SK-N-DZ (cell line): ENCODE measurements around the gene POMC.
"Not testable (repeated sequence)": the region's sequence is repeated elsewhere in the genome, so short reads cannot be mapped to it uniquely, and the experiment has no call there.

Experiments used
- DNase-seq: peaks from one replicate; pipeline ENCODE4 v3.0.0-alpha.2; 2015; ENCODE audit warnings: low spot score

The POMC gene

GRCh38 chr2:25176541-25177181 is 8.3 kb upstream of the POMC start:
- DNase-seq, result no peak

DNA sequence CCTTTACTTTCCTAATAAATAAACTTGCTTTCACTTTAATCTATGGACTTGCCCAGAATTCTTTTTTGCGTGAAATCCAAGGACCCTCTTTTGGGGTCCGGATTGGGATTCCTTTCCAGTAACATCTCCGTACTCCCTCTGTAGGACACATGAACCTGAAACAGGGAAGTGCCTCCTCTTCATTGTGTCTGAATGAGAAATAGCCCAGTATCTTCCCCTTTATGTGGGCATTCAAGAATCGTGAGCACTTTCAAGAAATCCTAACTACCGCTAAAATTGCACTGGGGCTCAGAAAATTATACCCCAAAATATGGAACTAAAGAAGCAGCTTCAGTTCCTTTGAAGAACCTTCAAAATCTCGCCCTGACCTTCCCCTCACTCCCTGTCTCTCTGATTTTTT is 7.8 kb upstream of the POMC start:
- no peak for DNase-seq

GRCh38 chr2:25174192-25174861 is 5.9 kb upstream of the POMC start:
- no peak for DNase-seq

GRCh38 chr2:25173719-25174118 is 5.3 kb upstream of the POMC start:
- DNase-seq, result no peak

DNA sequence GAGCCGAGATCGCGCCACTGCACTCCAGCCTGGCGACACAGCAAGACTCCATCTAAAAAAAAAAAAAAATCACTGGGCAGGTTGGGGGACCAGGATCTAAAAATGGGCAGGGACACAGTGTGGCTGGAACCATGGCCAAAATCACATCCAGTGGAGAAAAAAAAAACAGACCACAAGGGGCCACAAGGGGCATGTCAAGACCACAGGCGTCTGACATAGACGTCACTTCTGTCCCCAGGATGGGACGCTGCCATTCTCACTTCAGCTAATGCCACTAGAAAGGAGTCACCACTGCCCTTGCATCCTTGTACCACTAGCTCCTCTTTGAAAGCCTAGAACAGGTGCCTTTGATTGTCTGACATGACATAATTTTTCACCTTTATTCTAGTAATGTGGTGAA is 2.5 kb upstream of the POMC start:
- no peak for DNase-seq

DNA sequence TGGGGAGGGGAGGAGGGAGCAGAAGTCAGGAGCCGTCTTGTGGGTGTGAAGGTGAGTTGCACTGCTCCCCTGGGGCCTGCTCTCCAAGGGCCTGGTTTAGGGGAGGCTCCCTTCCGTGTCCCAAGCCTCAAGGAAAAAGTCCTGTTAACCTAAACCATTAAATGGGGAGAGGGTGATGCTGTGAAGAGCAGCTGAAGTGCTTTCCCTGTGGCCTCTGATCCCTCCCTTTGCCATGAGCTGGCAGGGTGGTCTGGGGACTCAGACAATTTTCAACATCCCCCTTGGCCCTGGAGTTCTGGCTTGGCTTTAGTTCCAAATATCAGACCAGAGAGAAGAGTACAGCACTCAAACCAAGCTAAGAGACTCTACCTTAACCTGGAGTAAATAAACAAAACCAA is 692 bp upstream of the POMC start:
- DNase-seq, result no peak

- DNase-seq, result peak; percentile 51
These were observed 2.1 kb downstream of the POMC start for GRCh38 chr2:25165992-25166875.

DNA sequence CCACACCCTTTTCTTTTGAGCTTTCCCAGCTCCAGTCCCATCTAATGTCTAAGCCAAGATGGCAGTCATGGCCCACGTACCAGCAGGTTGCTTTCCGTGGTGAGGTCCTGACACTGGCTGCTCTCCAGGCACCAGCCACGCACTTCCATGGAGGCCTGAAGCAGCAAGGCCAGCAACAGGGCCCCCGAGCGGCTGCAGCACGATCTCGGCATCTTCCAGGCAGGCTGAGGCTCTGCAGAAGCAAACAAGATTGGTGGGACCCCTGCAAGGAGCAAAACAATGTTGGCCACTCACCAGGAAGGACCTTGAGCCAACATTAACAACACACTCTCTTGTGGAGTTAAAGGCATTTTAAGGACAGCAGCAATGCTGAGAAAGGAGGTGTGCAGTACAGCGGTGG is 3.8 kb downstream of the POMC start:
- DNase-seq, result no peak

- not testable (repeated sequence) for DNase-seq
These were observed 6.3 kb downstream of the POMC start for GRCh38 chr2:25162061-25162460.

DNA sequence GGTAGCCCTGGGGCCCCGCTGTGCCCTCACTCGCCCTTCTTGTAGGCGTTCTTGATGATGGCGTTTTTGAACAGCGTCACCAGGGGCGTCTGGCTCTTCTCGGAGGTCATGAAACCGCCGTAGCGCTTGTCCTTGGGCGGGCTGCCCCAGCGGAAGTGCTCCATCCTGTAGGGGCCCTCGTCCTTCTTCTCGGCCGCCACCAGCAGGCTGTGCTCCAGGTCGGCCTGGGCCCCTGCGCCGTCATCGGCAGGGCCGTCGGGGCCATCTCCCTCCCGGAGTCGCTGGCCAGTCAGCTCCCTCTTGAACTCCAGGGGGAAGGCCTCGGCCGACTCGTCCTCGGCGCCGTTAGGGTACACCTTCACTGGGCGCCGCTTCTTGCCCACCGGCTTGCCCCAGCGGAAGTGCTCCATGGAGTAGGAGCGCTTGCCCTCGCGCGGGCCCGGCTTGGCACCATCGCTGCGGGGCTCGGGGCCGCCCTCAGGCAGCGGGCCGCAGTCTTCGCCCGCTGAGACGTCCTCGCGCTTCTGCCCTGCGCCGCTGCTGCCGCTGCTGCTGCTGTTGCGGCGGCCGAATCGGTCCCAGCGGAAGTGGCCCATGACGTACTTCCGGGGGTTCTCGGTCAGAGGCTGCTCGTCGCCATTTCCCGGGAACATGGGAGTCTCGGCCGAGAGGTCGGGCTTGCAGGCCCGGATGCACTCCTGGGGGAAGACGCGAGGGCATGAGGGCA is 7.2 kb downstream of the POMC start:
- no peak for DNase-seq

DNA sequence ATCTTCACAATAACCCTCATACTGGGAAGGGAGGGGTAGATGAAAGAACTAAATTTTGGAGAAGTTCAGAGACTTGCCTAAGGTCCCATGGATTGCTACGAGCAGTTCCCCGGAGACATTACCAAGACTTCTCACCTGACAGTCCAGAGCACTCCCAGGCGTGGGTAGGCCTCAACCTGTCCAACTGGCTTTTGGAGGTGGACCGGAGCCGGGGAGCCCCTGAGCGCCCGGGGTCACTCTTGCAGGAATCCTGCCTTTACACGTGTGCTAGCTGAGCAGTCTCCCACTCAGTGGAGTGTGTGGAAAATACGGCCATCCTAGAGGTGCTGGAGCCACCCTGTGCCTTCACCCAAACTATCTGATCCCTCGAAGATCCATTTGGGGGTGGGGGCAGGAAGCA is 8.0 kb downstream of the POMC start:
- no peak for DNase-seq

DNA sequence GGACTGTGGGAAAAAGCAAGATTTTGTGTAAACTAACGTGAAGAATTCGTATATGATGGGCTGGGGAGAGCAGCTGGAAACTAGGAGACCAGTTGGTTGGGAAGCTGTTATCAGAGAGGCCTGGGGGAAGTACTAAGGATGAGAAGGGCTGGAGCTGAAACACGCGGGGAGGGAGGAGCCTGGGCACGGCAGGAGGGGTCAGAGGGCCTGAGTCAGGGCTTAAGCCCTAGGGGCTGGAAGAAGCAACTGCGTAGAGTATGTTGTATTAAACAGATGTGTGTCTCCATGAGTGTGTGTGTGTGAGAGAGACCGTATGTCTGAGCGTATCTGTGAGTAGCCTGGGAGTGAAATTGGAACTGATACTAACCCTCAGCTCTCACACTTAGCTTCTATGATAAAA is 8.4 kb downstream of the POMC start:
- DNase-seq, result peak; percentile 46

- DNase-seq, result no peak
These were observed 10.1 kb downstream of the POMC start for GRCh38 chr2:25158096-25158852.

GRCh38 chr2:25155401-25155800 is 13.0 kb downstream of the POMC start:
- no peak for DNase-seq

GRCh38 chr2:25151718-25152117 is 16.7 kb downstream of the POMC start:
- no peak for DNase-seq

DNA sequence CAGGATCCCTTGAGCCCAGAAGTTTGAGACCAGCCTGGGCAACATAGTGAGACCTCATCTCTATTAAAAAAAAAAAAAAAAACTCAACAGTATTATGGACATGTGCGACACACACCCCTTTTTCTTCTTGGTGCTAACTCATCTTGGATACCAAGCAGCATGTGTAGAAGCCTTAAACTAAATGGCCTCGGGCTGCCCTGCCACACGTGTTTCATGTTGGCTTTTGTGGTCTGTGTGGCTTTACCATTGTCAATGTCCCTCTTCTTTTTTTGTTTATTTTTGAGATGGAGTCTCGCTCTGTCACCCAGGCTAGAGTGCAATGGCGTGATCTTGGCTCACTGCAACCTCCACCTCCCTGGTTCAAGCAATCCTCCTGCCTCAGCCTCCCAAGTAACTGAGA is 17.4 kb downstream of the POMC start:
- not testable (repeated sequence) for DNase-seq

DNA sequence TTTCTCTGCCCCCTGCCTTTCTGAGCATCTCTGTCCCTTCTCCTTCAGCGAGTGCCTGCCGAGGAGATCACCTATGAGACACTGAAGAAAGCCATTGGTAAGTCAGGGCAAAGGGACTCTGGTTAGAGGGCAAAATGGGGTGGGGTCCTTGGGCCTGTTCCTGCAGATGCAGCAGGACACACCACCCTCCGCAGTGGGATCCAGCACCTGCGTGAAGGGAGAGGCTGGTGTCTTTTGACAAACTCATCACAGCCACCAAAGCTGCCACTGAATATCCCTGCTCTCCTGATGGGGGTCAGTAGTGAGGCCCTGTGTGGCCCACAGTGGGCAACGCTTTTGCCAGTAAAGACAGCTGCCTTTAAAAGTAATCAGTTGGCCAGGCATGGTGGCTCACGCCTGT is 18.7 kb downstream of the POMC start:
- no peak for DNase-seq

DNA sequence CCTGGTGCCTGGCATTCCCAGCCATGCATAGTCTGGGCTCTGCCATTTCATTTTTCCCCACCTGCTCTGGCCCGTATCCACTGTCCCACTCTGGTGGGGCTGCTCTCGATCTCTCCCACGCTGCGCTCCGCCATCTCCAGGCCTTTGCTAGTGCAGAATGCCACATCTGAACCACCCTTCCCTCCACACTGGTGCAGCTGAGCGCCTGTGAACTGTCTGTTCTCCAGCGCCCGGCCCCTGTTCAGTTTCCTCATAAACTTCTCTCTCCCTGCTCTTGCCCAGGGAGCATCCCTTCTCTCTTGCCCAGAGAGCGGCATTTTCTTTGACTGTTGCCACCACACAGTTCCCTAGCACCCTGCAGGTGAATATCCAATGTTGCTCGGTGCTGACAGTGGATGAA is 21.5 kb downstream of the POMC start:
- no peak for DNase-seq

- no peak for DNase-seq
These were observed 22.6 kb downstream of the POMC start for GRCh38 chr2:25145803-25146202.

- DNase-seq, result no peak
These were observed 27.3 kb downstream of the POMC start for GRCh38 chr2:25141120-25141519.

- not testable (repeated sequence) for DNase-seq
These were observed 27.8 kb downstream of the POMC start for GRCh38 chr2:25140535-25140934.
